HG03097 (cell line): Measurements from ENCODE around the gene CUBN.

ENCODE experiments used
- ATAC-seq: cut with Tn5 transposase; IDR thresholded peaks from one replicate; pipeline ENCODE4 v1.9.1; 2021; ENCODE audit not compliant: unreplicated experiment, low FRiP score

Gene CUBN

DNA sequence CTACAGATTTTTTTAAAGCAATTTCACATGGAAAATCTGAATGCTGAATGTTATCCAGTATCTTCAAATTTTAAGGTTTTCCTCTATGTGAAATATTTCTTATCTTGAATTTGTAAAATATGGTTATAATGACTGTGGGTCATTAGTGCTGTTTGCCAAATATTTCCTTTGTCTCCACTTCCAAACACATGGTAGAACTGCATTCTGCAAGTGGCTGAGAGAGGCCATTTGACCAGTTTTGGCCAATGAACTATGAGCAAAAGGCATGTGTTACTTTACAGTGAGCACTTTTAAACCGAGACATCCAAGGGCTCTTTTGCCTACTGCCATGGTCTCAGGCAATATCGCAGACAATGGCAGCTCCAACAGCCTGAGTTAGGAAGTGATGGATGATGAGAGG lies 195.2 kb downstream of the CUBN start:
- no peak for ATAC-seq

DNA sequence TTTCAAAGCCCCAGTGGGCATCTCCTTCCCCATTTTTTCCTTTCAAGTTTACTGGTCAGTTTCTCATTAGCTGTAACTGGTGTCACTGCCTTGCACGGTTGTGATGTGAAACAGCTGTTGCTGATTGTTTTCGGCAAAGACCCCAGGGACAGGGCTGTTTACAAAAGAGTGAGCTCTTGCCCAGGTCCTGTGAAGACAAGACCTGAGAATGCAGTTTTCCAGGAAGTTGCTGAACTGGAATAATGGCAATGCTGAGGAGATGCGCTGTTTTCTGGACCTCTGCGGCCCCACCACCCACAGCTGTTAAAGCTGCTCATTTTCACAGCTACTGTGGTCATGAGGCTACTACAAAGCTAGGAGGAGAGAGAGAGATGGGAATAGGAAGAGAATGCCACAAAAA lies 195.8 kb downstream of the CUBN start:
- ATAC-seq = no peak

DNA sequence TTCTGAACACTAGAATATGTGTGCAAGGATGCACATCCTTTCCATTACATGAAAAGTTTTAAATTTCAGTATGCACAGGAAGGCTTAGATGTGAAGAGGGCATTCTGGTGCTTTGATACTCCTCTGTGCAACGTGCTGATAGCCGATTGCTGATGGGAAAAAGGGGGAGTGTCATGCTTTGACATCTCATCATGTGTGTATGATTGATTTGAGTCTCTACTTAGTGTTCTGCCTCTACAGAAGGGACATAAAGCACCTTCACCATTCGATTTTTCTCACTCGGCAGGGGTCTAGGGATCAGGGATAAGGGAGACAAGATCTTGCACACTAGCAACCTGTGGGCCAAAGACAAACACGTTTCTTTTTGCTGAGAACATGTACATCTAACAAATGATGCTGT lies 197.7 kb downstream of the CUBN start:
- ATAC-seq = no peak

DNA sequence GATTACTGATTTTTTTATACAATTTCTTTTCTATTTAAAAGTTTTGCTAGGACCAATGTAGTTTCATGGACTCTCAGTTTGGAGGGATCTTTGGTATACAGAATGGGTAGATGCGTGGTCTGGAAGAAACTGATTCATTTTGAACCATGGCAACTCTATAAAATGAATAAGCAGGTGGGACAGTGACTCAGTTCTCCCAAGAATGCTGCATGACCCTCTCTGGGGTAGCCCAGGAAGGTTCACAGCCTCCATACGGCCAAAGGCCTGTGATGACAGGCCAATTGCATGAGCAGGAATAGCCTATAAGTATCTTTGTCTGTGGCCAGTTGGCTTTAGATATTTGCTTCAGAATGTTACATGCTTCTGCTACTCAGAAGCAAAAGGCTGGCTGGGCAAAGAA lies 199.1 kb downstream of the CUBN start:
- ATAC-seq = no peak

DNA sequence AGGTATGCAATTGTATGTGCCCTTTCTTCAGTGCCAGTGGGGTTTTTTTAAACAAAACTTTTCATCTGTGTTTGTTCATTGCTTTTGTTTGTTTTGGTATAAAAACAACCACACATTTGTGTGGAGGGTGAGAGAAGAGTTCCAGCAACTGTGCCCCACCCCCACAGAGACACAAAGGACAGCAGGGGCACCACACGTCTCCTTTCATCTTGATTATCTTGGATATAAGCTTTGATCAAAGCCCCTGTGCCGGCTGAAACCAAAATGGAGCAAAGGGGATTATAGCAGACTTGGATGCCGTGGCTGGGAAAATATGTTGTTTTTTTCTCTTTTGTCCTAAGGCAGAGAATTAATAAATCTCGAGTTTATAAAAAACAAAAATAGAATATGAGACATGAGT lies 200.5 kb downstream of the CUBN start:
- ATAC-seq = no peak

DNA sequence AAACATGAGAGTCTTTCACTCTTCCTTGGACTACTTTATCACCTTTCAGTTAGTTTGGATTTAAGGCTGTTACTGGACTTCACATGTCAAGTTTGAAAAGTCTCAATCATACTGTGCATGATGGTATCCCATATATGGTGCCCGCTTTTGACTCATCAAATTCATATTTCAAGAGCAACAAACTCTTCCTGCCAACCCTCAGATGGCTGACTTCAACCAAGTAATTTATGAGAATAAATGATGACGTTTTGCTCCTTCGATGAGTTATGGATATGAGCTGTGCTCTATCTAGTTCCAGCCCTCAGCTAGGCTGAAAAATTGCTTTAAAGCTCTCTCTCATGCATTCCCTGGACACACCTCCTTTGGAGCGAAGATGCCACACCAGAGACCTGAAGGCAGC lies 202.1 kb downstream of the CUBN start:
- no peak for ATAC-seq

DNA sequence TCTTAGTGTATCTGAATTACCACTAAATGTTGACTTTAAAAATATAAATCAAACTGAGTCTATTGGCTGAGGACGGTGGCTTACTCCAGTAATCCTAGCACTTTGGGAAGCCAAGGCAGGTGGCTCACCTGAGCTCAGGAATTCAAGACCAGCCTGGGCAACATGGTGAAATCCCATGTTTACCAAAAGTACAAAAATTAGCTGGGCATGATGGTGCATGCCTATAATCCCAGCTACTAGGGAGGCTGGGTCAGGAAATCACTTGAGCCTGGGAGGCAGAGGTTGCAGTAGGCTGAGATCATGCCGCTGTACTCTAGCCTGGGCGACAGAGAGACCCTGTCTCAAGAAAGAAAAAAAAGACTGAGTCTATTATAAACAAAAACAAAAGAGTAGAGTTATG lies 205.9 kb downstream of the CUBN start:
- ATAC-seq = no peak

DNA sequence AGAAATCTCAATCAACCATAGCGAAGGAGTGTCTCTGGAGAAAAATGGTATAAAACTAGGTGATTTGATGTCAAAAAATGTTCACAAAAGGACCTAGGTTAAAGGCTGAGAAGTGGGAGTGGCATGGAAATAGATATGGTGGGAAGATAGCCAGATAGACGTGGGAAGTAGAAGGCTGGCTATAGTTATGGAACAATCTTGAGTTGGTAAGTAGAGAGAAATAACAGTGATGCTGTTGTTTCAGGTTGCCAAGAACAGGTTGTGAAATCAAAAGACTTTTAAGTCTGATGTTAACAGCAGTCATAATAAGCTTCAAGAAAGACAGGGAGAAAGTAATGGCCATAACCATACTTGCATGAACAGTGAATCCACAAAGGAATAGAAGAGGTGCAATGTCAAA lies 206.3 kb downstream of the CUBN start:
- ATAC-seq = no peak

DNA sequence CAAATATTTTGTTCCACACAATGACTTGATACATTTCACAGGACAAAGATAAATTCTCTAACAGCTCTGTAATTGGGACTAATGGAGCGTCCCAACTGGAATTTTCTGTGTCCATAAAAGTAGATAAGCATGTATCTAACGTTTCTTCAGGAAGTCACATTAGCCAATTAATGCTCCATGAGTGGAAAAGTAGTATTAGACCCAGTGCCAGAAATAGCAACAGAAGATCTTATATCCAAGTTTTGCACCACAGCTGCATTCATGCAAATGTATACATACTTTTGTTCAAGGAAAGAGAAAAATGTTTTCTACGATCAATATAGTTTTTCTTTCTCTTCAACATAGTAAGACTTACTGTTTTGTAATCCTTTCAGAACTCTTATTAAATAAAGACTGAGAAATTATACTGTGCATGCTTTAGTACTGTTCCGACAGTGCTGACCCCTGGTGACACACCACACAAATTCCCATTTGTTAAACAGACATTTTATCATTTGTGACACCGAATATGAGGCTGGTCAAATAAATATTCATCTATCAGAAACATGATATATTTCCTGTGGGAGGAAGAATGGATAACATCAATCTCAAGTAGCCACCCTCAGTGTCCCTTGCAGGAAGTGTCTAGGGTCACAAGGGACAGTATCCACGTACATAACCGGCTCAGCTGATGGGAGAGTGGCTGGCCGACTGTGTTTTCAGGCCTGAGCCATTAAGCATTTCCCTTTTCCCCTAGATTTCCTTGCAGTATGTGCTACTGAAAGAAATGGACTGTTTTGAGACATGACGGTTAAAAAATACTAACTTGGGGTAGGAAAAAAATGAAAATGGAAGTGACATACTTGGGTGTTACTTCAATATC lies 210.3 kb downstream of the CUBN start:
- ATAC-seq = no peak

DNA sequence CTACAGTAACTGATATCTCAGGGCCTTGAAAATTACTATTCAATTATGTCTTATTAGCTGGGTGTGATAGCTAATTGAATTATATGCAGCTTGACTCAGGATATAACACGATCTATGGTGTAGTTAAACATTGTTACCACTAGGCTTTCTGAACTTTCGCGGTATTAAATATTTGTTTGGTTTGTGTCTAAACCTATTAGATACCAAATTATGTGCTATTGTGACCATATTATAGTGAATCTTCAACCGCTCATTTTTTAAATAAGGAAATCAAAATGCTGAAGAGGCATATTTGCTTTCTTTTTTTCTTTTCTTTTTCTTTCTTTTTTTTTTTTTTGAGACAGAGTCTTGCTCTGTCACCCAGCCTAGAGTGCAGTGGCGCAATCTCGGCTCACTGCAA lies 213.1 kb downstream of the CUBN start:
- no peak for ATAC-seq

DNA sequence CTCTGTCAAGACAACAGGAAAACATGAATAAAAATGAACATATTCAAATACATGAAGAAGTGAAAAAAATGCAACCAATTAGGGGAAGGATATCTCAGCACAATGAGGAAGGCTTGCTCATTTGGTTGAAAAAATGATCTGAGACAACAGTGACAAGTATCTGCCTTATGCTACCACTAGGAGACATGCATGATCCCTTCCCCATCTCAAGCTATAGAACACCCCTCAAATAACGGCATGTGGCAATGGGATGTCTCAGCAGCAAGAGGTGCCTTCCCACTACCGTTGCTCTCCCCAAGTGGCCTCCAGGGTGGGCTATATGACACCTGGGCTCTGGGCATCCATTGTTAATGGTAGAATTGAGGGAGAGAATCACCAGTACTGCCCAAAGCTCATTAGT lies 214.3 kb downstream of the CUBN start:
- no peak for ATAC-seq

DNA sequence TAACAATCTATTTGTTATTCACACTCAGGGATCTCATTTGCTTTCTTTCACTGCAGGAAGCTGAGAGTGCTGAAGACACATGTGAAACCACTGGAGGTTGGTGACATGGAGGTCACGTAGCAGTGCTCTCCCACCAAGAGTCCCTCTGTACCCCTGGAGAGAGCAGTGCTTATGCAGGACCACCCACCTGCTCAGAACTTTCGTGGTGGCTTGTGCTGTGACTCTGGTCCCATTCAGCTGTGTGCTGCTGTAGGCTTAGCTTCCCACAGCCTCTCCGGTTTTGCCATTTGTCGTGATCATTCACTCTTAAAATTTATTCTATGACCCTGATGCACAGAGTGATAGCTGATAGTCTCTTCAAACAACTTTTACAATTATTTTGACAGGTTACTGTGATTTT lies 216.3 kb downstream of the CUBN start:
- ATAC-seq = no peak

DNA sequence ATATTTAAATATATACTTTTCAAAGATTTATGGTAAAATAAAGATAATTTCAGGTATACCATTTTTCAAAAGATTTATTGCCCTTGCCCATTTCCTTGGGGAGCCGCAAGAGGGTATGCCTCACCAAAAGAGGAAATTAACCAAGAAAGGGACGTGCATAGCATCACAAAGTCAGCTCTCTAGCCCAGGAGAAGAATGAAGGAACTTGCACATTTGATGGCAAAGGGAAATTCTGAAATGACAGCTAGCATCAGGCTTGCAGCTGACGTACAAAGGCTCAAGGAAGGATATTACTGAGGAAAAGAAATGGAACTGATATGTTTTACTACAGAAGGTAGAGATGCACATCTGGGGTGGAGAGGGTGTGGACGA lies 218.8 kb downstream of the CUBN start:
- ATAC-seq = no peak

DNA sequence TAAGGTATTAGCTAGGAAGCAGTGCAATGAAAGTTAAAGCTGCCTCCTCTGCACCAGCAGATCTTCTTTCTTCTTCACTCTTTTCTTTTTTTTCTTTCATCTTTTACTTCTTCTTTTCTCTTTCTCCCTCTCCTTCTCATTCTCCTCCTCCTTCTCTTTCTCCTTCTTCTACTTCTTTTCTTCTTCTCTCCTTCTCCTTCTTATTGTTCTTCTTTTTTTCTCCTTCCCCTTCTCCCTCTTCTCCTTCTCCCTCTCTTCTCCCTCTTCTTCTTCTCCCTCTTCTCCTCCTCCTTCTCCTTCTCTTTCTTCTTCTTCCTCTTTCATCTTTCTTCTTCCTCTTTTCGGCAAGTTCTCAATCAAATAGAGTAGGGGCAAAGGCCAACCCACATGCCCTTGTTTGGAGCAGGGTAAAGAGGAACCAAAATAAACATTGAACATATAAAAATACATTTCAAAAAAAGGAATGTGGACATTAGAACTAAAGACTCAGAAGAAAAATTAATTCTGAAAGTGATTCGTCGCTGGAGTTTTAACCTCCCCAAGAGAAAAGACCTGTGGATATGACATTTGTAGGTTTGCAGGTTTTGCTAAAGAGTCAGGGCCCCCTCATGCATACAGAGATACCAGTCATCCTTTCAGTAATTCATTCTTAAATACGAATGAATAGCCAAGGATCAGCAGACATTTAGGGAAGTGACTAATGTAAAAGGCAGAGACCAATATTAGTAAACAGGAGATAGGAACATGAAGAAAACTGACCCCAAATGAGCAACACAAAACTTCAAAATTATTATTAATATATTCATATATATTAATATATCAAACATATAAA lies 219.4 kb downstream of the CUBN start:
- no peak for ATAC-seq

DNA sequence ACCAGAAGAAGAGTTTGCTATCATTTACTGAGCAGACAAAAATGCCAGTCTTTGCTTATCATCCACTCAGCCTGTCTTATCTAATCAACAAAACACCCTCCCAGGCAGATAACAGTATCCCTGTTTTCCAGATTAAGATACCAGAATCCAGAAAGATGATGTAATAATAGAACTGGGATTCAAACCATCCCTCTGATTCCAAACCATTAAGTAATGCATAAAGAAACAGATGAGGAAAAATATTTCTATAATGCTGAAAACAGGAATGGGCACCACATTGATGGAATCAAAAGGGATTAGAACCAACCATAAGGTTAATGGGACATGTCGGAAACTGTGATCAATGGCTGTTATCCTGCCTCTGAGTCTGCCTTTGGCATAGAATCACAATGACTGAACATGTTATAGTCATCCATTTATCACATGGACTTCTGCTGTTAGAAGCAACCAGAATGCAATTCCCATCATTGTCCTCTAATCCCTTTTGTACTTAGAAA lies 220.3 kb downstream of the CUBN start:
- no peak for ATAC-seq

DNA sequence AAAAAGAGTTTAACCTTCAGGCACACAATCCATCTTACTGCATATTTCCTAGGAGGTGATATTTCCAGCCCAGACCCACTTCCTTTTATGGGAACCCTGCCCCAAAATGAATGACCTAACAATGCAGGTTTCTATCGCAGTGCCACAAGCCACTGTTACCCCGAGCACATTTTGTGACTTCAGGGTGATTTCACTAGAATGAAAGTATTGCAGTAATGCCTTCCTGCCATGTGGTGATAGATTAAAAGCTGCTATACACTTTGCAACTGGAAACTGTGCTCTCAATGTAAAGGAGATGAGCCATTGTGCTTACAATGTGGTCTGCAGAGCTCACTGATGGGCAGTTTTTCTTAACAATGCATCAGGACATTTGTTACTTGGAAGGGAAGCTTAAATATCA lies 221.9 kb downstream of the CUBN start:
- ATAC-seq = no peak

DNA sequence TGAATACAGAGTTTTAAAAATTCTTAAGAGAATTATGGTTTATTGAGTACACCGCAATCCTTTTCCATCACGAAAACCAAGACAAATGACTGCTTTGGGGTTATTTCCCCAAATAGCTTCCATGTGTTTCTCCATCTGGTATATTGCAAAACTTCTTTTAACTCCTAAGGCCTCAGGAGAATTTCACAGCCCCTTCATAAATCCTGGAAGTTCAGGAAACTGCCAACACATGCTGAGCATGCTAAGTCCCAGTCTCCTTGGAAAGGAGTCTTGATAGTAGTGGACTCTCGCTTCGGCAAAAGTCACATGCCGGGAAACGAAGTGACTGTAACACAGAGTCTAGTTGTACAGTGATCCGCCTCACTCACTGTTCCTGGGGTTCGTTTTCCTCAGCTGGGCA lies 224.3 kb downstream of the CUBN start:
- no peak for ATAC-seq

DNA sequence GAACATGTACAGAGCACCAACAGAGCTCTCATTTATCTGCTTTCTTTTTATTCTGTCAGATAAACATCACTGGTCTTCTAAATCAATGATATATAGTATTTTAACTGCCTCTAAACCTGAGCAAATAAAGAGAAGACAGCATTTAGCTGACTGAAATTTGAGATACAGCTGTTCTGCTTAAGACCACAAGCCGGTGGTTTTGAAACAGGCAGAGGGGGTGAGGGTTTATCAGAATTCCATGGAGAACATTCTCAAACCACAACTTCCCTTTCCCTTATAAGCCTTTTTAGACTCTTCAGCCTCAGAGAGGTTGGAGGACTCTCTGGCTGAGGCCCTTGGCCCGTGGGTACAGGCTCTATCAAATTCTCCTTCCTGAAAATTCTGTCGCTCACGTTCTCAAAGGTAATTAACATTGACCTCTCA lies 225.0 kb downstream of the CUBN start:
- no peak for ATAC-seq

DNA sequence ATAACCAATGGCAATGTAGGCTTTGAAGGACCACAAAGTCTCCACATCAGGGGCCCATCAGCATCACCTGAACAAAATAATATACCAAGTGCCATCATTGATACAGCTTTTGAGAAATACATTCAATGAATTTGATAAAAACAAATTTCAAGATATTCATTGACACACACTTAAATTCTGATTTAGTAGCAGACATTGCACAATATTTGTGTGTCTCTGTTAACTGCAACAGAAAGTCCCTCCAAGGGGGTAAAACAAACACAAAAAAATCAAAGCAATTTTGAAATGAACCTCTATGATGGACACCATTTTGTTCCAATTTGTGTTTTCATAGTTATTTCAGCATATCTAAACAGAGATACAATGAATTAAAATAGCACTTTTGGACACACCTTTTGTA lies 225.6 kb downstream of the CUBN start:
- ATAC-seq = no peak

DNA sequence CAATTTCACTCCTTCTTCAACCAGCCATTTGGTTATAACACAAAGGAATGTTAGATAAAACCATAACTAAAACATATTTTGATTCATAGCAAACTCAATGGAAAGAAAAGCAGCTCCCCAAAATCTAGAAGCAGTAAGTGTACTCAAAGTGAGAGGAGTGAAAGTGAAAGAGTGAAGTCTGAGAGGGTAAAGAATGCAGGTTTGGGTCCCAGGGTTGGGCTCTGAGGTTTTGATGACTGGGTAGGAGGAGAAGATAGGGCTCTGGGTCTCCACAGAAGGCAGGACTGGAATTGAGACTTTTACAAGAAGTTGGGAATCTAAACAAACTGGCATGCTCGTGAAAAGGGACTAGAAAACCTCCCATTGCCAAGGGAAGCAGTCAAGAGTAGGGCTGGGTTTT lies 227.0 kb downstream of the CUBN start:
- ATAC-seq = no peak

DNA sequence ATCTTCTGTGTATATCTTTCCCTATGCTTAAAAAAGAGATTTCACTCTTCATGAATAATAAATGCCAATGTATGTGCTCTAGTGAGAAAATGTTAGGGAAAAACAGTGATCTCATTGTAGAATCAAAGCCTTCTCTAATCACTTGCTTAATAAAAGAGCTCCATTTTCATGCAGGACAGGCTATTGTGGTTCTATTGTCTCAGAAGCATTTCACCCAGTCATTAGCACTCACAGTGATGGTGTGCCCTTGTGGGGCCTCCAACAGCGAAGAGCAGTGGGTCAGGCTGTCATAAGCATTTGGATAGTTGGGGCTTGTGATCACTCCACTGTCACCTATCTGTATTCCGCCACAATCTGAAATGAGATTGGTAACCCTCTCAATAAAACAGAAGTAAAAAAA lies 228.5 kb downstream of the CUBN start:
- no peak for ATAC-seq

DNA sequence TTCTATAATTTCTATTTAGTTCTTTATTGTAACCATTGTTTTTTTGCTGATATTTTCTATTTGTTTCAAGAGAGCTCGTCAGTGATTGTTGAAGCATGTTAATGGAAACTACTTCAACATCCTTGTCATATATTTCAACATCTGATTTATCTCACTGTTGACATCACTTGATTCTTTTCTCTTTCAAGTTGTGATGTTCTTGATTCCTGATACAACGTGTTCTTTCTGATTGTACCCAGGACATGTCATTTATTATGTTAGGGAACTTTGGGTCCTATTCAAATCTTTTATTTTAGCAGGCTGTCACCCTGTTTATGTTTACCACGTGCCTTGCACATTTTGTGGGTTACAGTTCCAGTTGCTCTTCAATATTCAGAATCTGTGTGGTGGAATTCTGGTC lies 232.6 kb downstream of the CUBN start:
- no peak for ATAC-seq
